Activated CD4-positive, alpha-beta T cell treated with anti-CD3 and anti-CD28 coated beads for 24 hours (primary cell): ENCODE data around the gene NEBL.
"Not testable (repeated sequence)": the region's sequence is repeated elsewhere in the genome, so short reads cannot be mapped to it uniquely, and the experiment has no call there.

ENCODE experiments used
- DNase-seq, 2 donors: peaks; one replicate each; pipeline ENCODE4 v3.0.0-alpha.2; 2020; ENCODE audit warnings: low read depth in 2 of 2

Gene NEBL

GRCh38 chr10:20897146-20897825 lies at the start of gene NEBL:
Gene NEBL, minus strand, starts transcription at chr10:20897311. Its CDS starts 106 bp downstream, at chr10:20897205.
- DNase-seq, result no peak

GRCh38 chr10:20945546-20946332 lies 48.6 kb upstream of the NEBL start:
- no peak for DNase-seq

- DNase-seq, result no peak
These were observed 47.8 kb upstream of the NEBL start for GRCh38 chr10:20944789-20945502.

- DNase-seq, result not testable (repeated sequence)
These were observed 42.3 kb upstream of the NEBL start for GRCh38 chr10:20939414-20939813.

- DNase-seq, result no peak
These were observed 39.3 kb upstream of the NEBL start for GRCh38 chr10:20936396-20936795.

GRCh38 chr10:20935931-20936330 lies 38.8 kb upstream of the NEBL start:
- no peak for DNase-seq

GRCh38 chr10:20935301-20935700 lies 38.2 kb upstream of the NEBL start:
- DNase-seq, result no peak

GRCh38 chr10:20933705-20934104 lies 36.6 kb upstream of the NEBL start:
- no peak for DNase-seq

GRCh38 chr10:20932606-20933126 lies 35.6 kb upstream of the NEBL start:
- DNase-seq, result no peak

GRCh38 chr10:20931156-20931795 lies 34.2 kb upstream of the NEBL start:
- DNase-seq, result no peak

GRCh38 chr10:20927456-20927855 lies 30.3 kb upstream of the NEBL start:
- DNase-seq, result no peak

GRCh38 chr10:20922451-20922850 lies 25.3 kb upstream of the NEBL start:
- DNase-seq, result no peak

GRCh38 chr10:20922033-20922432 lies 24.9 kb upstream of the NEBL start:
- no peak for DNase-seq

GRCh38 chr10:20920061-20920460 lies 22.9 kb upstream of the NEBL start:
- no peak for DNase-seq

- DNase-seq, result no peak
These were observed 22.4 kb upstream of the NEBL start for GRCh38 chr10:20919481-20919880.

GRCh38 chr10:20916976-20917375 lies 19.9 kb upstream of the NEBL start:
- DNase-seq, result no peak

- DNase-seq, result no peak
These were observed 15.9 kb upstream of the NEBL start for GRCh38 chr10:20912969-20913368.

GRCh38 chr10:20911626-20912025 lies 14.5 kb upstream of the NEBL start:
- no peak for DNase-seq

- DNase-seq, result no peak
These were observed 12.7 kb upstream of the NEBL start for GRCh38 chr10:20909801-20910200.

GRCh38 chr10:20908391-20908790 lies 11.3 kb upstream of the NEBL start:
- DNase-seq, result no peak

GRCh38 chr10:20903635-20904390 lies 6.7 kb upstream of the NEBL start:
- DNase-seq, result no peak
